Ovary (tissue), 3 donors: ENCODE measurements around the gene CUBN.

Source experiments
- CTCF ChIP-seq, 3 donors: fragments of 450-650 bp in 2 of 3; fragments of 200-600 bp in 1 of 3; IDR thresholded peaks; one replicate each; pipeline versions ENCODE4 v1.5.1 to v1.8.0; 2016 to 2022; ENCODE audit warnings: antibody characterized with exemption in 3 of 3, mild to moderate bottlenecking in 1 of 3
- EP300 ChIP-seq: sonication (generic); formaldehyde crosslinking; IDR thresholded peaks from one replicate; pipeline ENCODE4 v1.6.1; 2017; ENCODE audit warnings: antibody characterized with exemption
- POLR2A ChIP-seq: fragments of 450-650 bp; IDR thresholded peaks from one replicate; pipeline ENCODE4 v1.6.1; 2017; ENCODE audit warnings: antibody characterized with exemption, mild to moderate bottlenecking, moderate library complexity
- donor health status: DM: no; HTN: no; CAD: no.

DNA sequence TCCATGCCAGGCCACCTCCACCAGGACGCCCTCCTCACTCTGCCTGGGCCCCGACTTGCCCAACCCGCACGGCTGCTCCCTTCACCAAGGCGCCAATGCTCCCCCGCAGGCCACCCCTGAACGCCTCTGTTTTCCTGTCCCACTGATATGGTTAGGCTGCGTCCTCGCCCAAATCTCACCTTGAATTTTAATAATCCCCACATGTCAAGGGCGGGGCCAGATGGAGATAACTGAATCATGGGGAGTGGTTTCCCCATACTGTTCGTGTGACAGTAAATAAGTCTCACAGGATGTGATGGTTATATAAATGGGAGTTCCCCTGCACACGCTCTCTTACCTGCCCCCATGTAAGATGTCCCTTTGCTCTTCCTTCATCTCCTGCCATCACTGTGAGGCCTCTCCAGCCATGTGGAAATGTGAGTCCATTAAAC, 342.2 kb downstream of the CUBN start:
- TF ChIP-seq CTCF (IDR thresholded peaks at IDR 0.05) (no peak), POLR2A (no peak), EP300 (no peak)
